ENCODE data around the gene RAC2. TPM values are rescaled to one million over a fixed set of nuclear protein-coding genes. Genes with fewer than 3 reads are reported as not detected.

RAC2 gene
- total and polyA plus RNA-seq, 4 donors = 16.7 to 217 (median 55.2) TPM

DNA sequence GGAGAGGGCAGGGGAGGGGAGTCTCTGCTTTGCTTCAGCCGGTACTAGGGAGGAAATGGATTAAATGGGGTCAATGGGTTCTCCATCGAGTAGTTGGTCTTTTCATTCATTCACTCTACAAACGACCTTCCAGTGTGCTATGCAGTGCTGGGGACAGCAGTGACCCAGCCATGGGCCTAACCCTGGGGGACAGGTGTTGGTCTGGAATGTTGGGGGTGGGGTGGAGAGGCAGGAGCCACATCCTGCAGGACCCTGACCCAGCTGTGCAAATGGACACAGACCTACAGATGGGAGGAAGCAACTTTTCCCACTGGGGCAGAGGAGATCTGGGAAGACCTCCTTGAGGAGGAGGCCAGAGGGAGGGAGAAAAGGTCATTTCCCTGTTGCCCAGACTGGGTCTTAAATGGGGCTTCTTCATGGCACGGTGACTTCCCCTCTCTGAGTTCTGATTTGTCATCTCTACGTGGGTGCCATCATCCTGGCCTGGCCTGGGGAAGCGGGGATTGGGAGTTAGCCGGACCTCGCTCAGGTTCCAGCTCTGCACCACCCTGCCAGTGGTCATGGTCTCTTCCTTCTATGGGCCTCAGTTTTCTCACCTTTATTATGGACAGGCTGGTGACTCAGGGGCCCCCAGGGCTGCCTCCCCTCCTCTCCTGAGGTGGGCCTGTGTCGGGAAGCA lies 40.2 kb upstream of the RAC2 start:
- no peaks in the 10 kb centered on the region for H3K27me3 ChIP-seq (ENCODE audit: control insufficient read depth in 3 of 3, insufficient read depth in 3 of 3, low read length in 2 of 3)
- H3K9ac ChIP-seq (ENCODE audit: insufficient read depth in 1 of 2, low read length in 2 of 2) = no peak overlapping the region
- H3K4me1 ChIP-seq (ENCODE audit: control insufficient read depth in 5 of 5, insufficient read depth in 5 of 5, low read length in 5 of 5) = peaks cover 0 to 3% (median 0%) of the 10 kb centered on the region in 5 donors
- WGBS, 2 donors = 16 to 46% methylated on average over 9 of the region's 9 CpGs
- peak overlapping the region in 1 of 2 donors; percentile 88 for H3K27ac ChIP-seq (ENCODE audit: low read depth in 1 of 2, low read length in 1 of 2)
- no peaks in the 10 kb centered on the region for H3K36me3 ChIP-seq (ENCODE audit: control insufficient read depth in 4 of 4, insufficient read depth in 4 of 4, low read length in 4 of 4)
- ATAC-seq (ENCODE audit: insufficient read depth, low FRiP score) = no peak
- H3K4me3 ChIP-seq = no peak overlapping the region
- no peak for DNase-seq
- peaks cover 0 to 4% (median 0%) of the 10 kb centered on the region in 4 donors for H3K9me3 ChIP-seq (ENCODE audit: control insufficient read depth in 4 of 4, insufficient read depth in 3 of 4, low read length in 3 of 4)
- TF ChIP-seq CTCF (IDR thresholded peaks at IDR 0.05; ENCODE audit: control extremely low read depth, extremely low read depth) = no peak

DNA sequence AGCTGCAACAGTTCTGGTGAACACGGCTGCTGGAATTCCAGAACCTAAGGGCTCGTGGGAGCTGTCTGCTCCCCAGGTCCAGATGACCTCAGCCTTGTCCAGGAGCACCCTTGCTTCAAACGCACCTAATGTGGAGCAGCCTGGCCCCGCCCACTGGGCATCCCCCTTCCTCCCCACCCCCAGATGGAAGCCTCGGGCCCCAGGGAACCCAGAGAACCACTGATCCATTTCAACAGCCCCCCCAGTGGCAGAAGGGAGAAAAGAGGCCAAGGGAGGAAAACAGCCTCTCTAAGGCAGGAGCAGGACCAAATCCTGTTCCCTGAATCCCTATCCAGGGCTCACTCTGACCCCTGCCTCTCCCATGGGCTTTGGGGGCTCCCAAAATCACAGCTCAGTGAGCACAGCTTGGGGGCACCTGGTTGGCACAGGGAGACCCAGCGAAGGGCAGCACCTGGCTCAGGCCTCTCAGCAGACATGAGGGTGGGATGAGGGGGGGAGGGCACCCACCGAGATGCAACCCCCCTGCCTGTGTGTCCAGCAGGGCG lies 39.4 kb upstream of the RAC2 start:
- WGBS, 2 donors = 50 to 52% methylated on average over 7 to 8 of the region's 8 CpGs

GRCh38 chr22:37282385-37282677 lies 38.3 kb upstream of the RAC2 start, which contains the start of gene CYTH4:
Gene CYTH4, plus strand, starts transcription at chr22:37282508. Its CDS starts 62 bp downstream, at chr22:37282570.
- Histone ChIP-seq H3K4me3 (peak within 1 kb of the TSS; percentile 38), H3K27ac (ENCODE audit: low read depth in 1 of 2, low read length in 1 of 2) (peak within 1 kb of the TSS in 1 of 2 donors; percentile 73), H3K9ac (ENCODE audit: insufficient read depth in 1 of 2, low read length in 2 of 2) (no peak within 1 kb of the TSS), H3K36me3 (ENCODE audit: control insufficient read depth in 4 of 4, insufficient read depth in 4 of 4, low read length in 4 of 4) (no peaks in the 10 kb centered on the region), H3K4me1 (ENCODE audit: control insufficient read depth in 5 of 5, insufficient read depth in 5 of 5, low read length in 5 of 5) (peaks cover 0 to 3% (median 0%) of the 10 kb centered on the region in 5 donors), H3K27me3 (ENCODE audit: control insufficient read depth in 3 of 3, insufficient read depth in 3 of 3, low read length in 2 of 3) (no peaks in the 10 kb centered on the region), H3K9me3 (ENCODE audit: control insufficient read depth in 4 of 4, insufficient read depth in 3 of 4, low read length in 3 of 4) (peaks cover 0 to 4% (median 0%) of the 10 kb centered on the region in 4 donors)
- DNase-seq = peak in 1 of 3 donors; percentile 23
- 14 to 22% methylated on average over 12 of the region's 12 CpGs for WGBS, 2 donors
- ATAC-seq (ENCODE audit: insufficient read depth, low FRiP score) = peak; percentile 64
- TF ChIP-seq CTCF (IDR thresholded peaks at IDR 0.05; ENCODE audit: control extremely low read depth, extremely low read depth) = no peak

More for the DNA sequence above, 39.4 kb upstream of the RAC2 start:
- no peaks in the 10 kb centered on the region for H3K36me3 ChIP-seq (ENCODE audit: control insufficient read depth in 4 of 4, insufficient read depth in 4 of 4, low read length in 4 of 4)
- H3K27ac ChIP-seq (ENCODE audit: low read depth in 1 of 2, low read length in 1 of 2) = peak overlapping the region in 1 of 2 donors; percentile 88
- no peak for DNase-seq
- ATAC-seq (ENCODE audit: insufficient read depth, low FRiP score) = no peak
- peaks cover 0 to 3% (median 0%) of the 10 kb centered on the region in 5 donors for H3K4me1 ChIP-seq (ENCODE audit: control insufficient read depth in 5 of 5, insufficient read depth in 5 of 5, low read length in 5 of 5)
- H3K4me3 ChIP-seq = no peak overlapping the region
- no peaks in the 10 kb centered on the region for H3K27me3 ChIP-seq (ENCODE audit: control insufficient read depth in 3 of 3, insufficient read depth in 3 of 3, low read length in 2 of 3)
- no peak overlapping the region for H3K9ac ChIP-seq (ENCODE audit: insufficient read depth in 1 of 2, low read length in 2 of 2)
- peaks cover 0 to 4% (median 0%) of the 10 kb centered on the region in 4 donors for H3K9me3 ChIP-seq (ENCODE audit: control insufficient read depth in 4 of 4, insufficient read depth in 3 of 4, low read length in 3 of 4)
- TF ChIP-seq CTCF (IDR thresholded peaks at IDR 0.05; ENCODE audit: control extremely low read depth, extremely low read depth) = no peak

Measured in lung (tissue), 12 donors.